Activated T-cell treated with anti-CD3 and anti-CD28 coated beads, Interleukin-2, amount 50 U/mL, for 4 hours (primary cell): ENCODE measurements around the gene KLHL40. TPM values are rescaled to one million over a fixed set of nuclear protein-coding genes. Genes with fewer than 3 reads are reported as not detected.

Source experiments
- ATAC-seq, 2 donors: fragments of 200-7000 bp; cut with Tn5 transposase; one replicate each; pipeline ENCODE4 v1.10.0; 2021
- DNase-seq: peaks from one replicate; pipeline ENCODE4 v3.0.0-alpha.2; 2020
- H3K27me3 Mint-ChIP-seq: one replicate; pipeline ENCODE4 v1.8.0; 2021; ENCODE audit warnings: low read depth, mixed read lengths
- H3K36me3 Mint-ChIP-seq: one replicate; pipeline ENCODE4 v1.8.0; 2022; ENCODE audit warnings: mixed read lengths; ENCODE audit not compliant: insufficient read depth
- H3K4me1 Mint-ChIP-seq: one replicate; pipeline ENCODE4 v1.8.0; 2021; ENCODE audit warnings: low read depth, mixed read lengths
- H3K4me3 Mint-ChIP-seq: one replicate; pipeline ENCODE4 v1.8.0; 2021; ENCODE audit warnings: mild to moderate bottlenecking, moderate library complexity, mixed read lengths
- H3K9me3 Mint-ChIP-seq: one replicate; pipeline ENCODE4 v1.8.0; 2021; ENCODE audit warnings: mixed read lengths
- total RNA-seq, 3 donors: library from RNA; stranded (reverse); gene quantifications; one replicate each; pipeline ENCODE4 v1.2.1, GENCODE V29; 2021

The KLHL40 gene
- total RNA-seq, 3 donors from 2014 or later: not detected

DNA sequence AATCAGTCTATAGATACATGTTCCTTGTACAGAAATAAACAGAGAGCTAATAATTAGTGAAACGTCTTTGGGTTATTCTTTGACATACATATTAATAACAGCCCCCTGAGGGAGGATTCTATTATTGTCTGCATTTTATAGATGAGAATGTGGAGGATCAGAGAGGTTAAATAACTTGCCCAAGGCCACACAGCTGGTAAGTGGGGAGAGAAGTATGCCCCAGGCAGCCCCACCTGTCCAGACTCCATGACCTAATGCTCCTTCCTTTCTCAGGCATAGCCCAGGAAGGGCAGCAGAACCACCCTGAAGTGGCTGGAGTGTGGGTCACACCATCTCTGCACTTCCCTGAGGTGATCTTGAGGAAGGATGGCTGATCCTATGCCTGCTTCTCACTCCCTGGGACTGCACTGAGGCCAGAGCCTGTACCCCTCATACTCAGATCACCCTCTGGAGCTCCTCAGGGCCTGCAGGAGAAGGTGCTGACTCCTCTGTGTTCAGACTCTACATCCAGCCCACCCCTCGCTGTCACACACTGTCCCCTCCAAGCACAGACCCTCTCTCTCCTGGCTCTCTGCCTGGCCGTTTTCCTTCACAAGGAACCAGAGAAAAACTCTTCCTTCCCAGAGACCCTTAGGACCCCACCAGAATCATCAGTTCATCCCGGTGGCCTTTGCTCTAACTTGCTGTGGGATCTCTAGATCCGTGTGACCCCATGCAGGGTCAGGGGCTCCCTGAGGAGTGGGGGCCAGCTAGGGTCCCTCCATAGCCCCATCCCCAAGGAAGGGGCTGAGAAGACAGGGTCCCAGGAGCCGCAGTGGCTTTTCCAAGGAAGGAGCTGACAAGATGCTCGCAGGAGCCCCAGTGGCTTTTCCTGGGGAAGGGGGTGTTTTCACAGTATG lies 21.6 kb downstream of the KLHL40 start:
- Mint-ChIP-seq H3K36me3 (no peaks in the 10 kb centered on the region), H3K4me3 (no peak overlapping the region), H3K4me1 (no peaks in the 10 kb centered on the region), H3K27me3 (peaks cover 15% of the 10 kb centered on the region), H3K9me3 (no peaks in the 10 kb centered on the region)
- ATAC-seq (no peak), DNase-seq (no peak)

DNA sequence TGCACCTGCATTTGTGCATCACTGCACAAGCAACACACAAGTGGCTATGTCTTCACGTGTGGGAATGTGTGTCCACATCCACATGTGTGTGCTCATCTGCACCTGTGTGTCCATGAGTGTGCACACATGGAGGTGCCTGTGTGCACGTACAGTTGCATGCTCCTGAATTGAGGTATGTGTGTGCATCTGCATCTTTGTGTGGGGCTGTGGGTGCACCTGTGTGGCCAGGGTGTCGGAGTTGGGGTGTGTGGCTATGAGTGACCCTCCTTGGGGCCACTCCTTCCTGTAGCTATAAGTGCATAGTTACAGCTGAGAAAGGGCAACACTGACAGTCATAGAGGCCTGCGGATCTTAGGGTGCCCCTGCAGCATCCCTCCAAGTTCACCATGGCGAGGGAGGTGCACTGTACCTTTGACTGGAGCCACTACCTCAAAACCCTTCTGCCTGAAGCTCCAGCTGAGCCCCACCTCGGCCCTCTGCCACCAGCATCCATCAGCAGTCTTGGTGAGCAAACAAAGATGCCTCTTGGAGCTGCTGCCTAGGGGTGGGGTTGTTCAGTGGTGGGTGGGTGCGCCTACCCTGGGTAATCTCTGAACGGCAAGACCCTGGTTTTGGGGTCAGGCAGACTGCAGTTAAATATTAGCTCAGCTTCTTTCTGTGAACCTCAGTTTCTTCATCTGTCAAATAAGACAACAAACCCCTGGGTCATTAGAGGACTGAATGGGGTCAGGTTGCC lies 22.5 kb downstream of the KLHL40 start:
- H3K4me3 Mint-ChIP-seq: no peak overlapping the region
- H3K36me3 Mint-ChIP-seq: no peaks in the 10 kb centered on the region
- DNase-seq (no peak), ATAC-seq (no peak)
- no peaks in the 10 kb centered on the region for H3K9me3 Mint-ChIP-seq
- peaks cover 15% of the 10 kb centered on the region for H3K27me3 Mint-ChIP-seq
- no peaks in the 10 kb centered on the region for H3K4me1 Mint-ChIP-seq

DNA sequence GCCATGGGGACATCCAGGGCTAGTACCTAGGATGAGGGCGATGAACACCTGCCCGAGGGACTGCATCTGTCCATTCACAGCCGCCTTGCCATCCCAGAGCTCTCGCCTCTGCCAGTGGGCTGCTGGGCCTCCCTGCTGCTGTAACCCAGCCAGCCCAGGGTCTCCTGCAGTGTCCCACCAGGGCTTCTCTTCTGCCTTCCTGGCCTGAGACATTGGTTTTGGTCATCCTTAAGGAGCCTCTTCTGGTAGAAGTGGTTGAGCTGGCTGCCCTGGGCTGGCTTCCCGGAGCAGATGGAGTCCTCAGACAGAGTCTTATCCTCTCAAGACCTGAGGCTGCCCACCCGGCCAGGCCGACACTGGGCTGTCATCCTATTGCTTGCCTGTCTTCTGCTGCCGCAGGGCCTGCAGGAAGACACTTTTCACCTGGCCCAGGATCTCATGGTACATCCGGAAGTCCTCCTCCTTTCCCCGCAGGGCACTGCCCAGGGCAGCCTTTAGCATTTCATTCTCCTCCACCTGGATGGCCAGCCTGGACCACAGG lies 23.3 kb downstream of the KLHL40 start:
- ATAC-seq: no peak
- Mint-ChIP-seq H3K4me1 (no peaks in the 10 kb centered on the region), H3K27me3 (peaks cover 15% of the 10 kb centered on the region), H3K9me3 (no peaks in the 10 kb centered on the region), H3K4me3 (no peak overlapping the region), H3K36me3 (no peaks in the 10 kb centered on the region)
- DNase-seq: no peak

DNA sequence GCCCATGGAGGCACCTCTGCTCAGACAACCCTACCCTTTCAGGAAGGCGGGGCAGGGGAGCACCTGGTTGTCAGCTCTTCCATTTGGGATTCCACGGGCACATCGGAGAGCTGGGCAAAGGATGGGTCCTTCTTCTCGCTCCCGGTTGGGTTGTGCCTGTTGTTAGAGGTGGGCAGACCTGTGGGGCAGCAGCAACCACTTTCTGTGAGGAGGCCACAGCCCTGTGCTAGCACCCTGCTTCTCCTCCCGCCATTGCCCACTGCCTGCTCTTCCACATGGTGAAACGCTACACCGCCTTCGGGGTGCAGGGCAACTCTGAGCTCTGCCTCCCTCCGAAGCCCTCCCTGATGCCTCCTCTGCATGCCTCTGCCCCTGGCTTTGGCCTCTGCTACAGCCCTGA lies 24.3 kb downstream of the KLHL40 start:
- no peak for DNase-seq
- ATAC-seq: no peak
- H3K9me3 Mint-ChIP-seq: no peaks in the 10 kb centered on the region
- peaks cover 18% of the 10 kb centered on the region for H3K27me3 Mint-ChIP-seq
- H3K4me3 Mint-ChIP-seq: no peak overlapping the region
- no peaks in the 10 kb centered on the region for H3K4me1 Mint-ChIP-seq
- no peaks in the 10 kb centered on the region for H3K36me3 Mint-ChIP-seq

DNA sequence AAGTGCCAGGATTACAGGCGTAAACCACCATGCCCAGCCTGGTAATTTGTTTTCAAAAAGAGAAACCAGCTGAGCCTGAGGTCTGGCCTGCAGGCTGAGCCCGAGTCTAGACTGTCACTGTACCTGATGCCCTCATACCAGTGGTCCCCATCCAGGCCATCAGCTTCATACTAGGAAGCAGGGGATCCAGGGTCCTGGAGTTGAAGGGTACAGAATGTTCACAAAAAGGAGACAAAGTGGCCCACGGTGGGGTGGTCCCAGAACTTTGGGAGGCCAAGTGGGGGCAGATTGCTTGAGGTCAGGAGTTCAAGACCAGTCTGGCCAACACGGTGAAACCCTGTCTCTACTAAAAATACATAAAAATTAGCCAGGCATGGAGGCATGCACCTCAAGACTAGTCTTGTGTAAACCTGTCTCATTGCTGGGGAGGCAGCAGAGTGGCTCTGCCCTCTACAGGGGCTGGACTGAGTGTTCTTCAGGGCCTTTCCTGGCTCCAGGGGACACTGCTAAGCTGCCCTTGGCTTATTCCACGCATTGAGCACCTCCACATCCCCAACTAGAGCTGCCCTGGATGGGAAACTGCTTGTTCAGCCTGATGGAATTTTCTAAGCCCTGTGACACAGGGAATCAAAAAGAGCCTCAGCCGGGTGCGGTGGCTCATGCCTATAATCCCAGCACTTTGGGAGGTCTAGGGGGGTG lies 25.1 kb downstream of the KLHL40 start:
- Mint-ChIP-seq H3K36me3 (no peaks in the 10 kb centered on the region), H3K9me3 (no peaks in the 10 kb centered on the region), H3K27me3 (peaks cover 18% of the 10 kb centered on the region), H3K4me3 (no peak overlapping the region), H3K4me1 (no peaks in the 10 kb centered on the region)
- no peak for ATAC-seq
- no peak for DNase-seq

DNA sequence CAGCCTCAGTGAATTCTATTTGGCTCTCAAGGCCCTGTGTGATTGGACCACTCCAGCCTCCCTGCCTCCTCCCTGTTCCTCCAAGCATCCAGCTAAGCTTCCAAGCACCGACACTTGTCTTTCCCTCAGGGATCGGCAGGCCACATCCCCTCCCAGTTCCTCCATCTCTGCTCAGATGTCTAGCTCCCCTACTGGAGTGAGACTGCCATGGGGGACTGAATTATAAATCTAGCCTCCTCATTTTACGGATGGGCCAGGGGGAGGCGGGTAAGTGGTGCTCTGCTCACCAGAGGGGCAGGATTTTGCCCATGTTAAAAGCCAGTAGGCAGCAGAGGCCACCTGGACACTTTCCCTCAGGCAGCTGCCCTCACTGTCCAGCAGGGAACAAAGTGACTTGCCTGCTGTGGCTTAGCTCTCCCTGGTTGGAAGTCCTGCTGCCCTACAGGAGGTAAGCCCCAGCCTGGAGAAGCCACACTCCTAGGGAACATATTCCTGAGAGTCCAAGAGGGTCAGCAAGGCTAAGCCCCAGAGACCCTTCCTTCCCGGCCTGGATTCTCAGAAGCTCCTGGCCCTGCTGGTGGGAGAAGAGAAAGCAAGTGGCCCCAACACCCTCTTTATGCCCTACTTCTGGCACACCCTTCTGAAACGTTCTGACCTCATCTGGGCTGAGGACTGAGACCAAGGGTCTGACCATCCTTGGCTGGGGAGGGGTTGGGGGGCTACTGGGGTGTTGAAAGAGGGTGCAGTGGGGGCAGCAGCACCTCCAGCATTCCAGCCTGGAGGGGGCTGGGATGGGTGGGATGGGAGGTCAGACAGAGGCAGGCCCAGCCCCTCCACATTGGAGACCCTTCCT lies 26.4 kb downstream of the KLHL40 start:
- ATAC-seq: no peak
- Mint-ChIP-seq H3K4me1 (no peaks in the 10 kb centered on the region), H3K36me3 (no peaks in the 10 kb centered on the region), H3K9me3 (no peaks in the 10 kb centered on the region), H3K27me3 (peaks cover 18% of the 10 kb centered on the region), H3K4me3 (no peak overlapping the region)
- no peak for DNase-seq

DNA sequence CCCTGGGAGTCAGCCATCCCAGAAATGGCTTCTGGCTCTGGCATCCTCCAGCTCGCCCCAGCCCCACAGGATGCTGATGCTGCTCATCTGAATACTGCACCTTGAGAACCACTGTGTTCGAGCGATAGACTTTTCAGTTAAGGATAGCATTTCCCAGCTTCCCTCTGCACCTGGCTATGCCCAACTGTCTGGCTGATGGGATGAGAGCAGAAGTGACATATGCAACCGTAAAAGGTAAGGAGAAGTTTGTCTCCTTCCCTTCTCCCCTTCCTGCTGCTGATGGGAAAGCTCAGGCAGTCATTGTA lies 27.0 kb downstream of the KLHL40 start:
- ATAC-seq: no peak
- no peaks in the 10 kb centered on the region for H3K4me1 Mint-ChIP-seq
- H3K36me3 Mint-ChIP-seq: no peaks in the 10 kb centered on the region
- H3K9me3 Mint-ChIP-seq: no peaks in the 10 kb centered on the region
- no peak for DNase-seq
- H3K4me3 Mint-ChIP-seq: no peak overlapping the region
- H3K27me3 Mint-ChIP-seq: peaks cover 18% of the 10 kb centered on the region

DNA sequence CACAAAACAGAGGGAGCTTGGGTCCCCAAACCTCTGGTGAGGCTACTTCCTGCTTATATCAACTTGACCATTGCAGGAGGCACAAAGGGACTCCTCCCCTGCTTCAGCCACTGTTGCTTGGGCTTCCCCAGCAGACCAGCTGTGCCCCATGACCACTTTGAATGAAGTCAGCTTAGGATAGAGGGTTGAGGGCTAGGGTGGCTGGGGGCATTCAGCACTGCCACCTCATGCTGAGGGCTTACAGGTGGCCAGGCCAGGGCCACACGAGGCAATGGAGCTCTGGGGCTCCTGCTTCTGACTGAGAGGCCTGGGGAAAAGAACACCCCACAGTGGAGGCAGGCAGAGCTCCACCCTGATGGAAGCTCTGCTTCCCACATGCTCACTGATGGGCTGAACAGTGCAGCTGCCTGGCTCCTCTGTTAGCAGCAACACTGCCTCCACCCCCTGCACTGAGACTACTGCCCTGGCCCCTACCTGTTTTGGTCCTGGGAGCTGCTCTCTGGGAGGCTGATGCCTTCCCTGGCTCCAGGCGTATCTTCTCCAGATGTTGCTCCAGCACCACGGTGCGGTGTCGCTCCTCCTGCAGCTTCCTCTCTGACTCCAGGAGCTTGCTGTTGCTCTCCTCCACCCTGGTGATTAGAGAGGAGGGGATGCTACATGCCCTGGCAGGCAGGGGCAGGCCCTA lies 27.5 kb downstream of the KLHL40 start:
- no peaks in the 10 kb centered on the region for H3K36me3 Mint-ChIP-seq
- no peaks in the 10 kb centered on the region for H3K9me3 Mint-ChIP-seq
- H3K27me3 Mint-ChIP-seq: peaks cover 15% of the 10 kb centered on the region
- H3K4me3 Mint-ChIP-seq: no peak overlapping the region
- no peak for DNase-seq
- ATAC-seq: no peak
- no peaks in the 10 kb centered on the region for H3K4me1 Mint-ChIP-seq

DNA sequence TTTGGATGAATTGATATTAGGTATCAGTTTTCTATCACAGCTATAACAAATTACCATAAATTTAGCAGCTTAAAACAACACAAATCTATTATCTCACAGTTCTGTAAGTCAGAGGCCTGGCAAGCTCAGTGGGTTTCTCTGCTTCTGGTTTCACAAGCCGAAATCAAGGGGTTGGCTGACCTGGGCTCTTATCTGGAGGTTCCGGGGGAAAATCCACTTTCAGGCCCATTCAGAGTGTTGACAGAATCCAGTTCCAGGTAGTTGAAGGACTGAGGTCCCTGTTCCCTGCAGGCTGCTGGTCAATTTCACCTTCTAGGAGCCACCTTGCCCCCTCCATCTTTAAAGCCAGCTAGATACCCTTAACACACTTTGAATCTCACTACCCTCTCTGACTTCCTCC lies 28.4 kb downstream of the KLHL40 start:
- Mint-ChIP-seq H3K27me3 (peaks cover 13% of the 10 kb centered on the region), H3K9me3 (no peaks in the 10 kb centered on the region), H3K4me1 (no peaks in the 10 kb centered on the region), H3K36me3 (no peaks in the 10 kb centered on the region), H3K4me3 (no peak overlapping the region)
- DNase-seq (no peak), ATAC-seq (no peak)

DNA sequence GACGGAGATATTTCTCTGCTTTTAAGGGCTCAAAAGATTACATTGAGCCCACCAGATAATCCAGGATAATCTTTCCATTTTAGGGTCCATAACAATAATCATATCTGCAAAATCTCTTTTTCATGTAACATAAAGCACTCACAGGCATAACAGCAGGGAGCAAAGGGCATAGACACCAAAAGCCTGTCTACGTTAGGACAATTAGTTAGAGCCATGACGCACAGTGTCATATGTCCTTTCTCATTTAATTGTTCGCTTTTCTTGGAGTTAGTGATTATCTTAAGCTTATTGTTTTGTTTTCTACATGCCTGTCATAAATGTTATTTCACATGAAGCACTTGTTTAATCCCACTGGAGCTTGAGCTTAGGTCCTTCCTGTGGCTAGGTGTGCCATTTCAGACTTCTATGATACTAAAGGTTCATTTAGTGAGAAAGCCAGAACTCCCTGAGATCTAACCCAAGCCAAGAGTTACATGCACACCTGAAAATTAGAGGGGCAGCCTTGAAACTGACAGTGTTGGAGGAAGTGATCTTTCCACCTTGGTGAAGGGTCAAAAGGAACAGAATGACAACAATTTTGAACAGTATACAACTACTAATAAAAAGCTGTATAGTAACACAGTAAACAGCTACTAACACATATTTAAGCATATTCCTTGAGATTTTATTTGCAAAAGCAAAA lies 29.0 kb downstream of the KLHL40 start:
- Mint-ChIP-seq H3K4me1 (no peaks in the 10 kb centered on the region), H3K4me3 (no peak overlapping the region), H3K36me3 (no peaks in the 10 kb centered on the region), H3K9me3 (no peaks in the 10 kb centered on the region), H3K27me3 (peaks cover 8% of the 10 kb centered on the region)
- no peak for DNase-seq
- ATAC-seq: no peak

DNA sequence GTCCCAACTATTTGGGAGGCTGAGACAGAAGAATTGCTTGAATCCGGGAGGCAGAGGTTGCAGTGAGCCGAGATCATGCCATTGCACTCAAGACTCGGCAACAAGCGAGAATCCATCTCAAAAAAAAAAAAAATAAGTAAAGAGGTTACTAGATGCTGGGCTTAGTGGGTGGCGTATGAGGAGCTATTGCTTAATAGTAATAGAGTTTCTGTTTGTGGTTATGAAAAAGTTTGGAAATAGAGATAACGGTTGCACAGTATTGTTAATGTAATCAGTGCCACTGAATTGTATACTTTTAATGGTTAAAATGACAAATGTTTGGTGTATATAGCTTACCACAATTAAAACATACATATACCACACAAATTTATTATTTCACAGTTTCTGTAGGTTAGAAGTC lies 32.0 kb downstream of the KLHL40 start:
- DNase-seq (no peak), ATAC-seq (no peak)
- Mint-ChIP-seq H3K27me3 (peaks cover 8% of the 10 kb centered on the region), H3K36me3 (no peaks in the 10 kb centered on the region), H3K4me3 (no peak overlapping the region), H3K9me3 (no peaks in the 10 kb centered on the region), H3K4me1 (no peaks in the 10 kb centered on the region)

DNA sequence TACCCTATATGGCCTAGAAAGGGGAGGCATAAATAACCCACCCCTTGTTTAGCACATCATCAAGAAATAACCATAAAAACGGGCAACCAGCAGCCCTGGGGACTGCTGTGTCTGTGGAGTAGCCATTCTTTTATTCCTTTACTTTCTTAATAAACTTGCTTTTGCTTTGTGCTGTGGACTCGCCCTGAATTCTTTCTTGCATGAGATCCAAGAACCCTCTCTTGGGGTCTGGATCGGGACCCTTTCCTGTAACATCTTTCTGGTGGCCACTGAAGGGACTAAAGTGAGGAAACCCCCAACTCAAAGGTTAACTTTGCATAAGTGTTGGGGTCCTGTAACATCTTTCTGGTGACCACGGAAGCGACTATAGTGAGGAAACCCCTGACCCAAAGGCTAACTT lies 33.0 kb downstream of the KLHL40 start:
- ATAC-seq: no peak
- H3K4me1 Mint-ChIP-seq: no peaks in the 10 kb centered on the region
- H3K36me3 Mint-ChIP-seq: no peaks in the 10 kb centered on the region
- no peaks in the 10 kb centered on the region for H3K9me3 Mint-ChIP-seq
- H3K27me3 Mint-ChIP-seq: peaks cover 8% of the 10 kb centered on the region
- no peak overlapping the region for H3K4me3 Mint-ChIP-seq
- DNase-seq: no peak

DNA sequence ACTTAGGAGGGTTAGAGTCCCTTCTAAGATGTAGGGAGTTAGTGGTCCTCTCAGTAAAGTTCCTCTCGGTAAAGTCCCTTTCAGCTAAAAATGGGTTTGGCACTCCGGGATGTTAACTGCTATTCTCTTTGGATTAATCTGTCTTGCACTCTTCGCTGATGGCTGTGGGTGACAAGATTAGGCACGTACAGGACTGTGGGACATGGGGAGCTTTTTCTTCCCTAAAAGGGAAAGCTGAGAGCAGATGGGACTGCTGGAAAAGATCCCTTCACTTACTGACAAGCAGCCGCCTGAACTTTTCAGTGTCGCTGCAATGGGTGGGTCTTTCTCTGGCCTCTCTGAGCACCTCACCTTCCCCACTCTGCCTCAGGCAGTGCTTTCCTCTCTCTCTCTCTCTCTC lies 33.7 kb downstream of the KLHL40 start:
- no peaks in the 10 kb centered on the region for H3K4me1 Mint-ChIP-seq

More for the DNA sequence above, 33.7 kb downstream of the KLHL40 start:
- DNase-seq: no peak
- H3K27me3 Mint-ChIP-seq: peaks cover 8% of the 10 kb centered on the region
- H3K4me3 Mint-ChIP-seq: no peak overlapping the region
- no peak for ATAC-seq
- H3K9me3 Mint-ChIP-seq: no peaks in the 10 kb centered on the region
- H3K36me3 Mint-ChIP-seq: no peaks in the 10 kb centered on the region
